Fibroblast of gingiva (primary cell): ENCODE data around the gene HMGXB4.

Experiments
- DNase-seq: peaks from one replicate; pipeline ENCODE4 v3.0.0-alpha.2; 2011; ENCODE audit warnings: low read depth

HMGXB4 gene

GRCh38 chr22:35258191-35258988, 1.1 kb downstream of the HMGXB4 start:
- DNase-seq = no peak

- no peak for DNase-seq
Measured at GRCh38 chr22:35264986-35265385, 7.7 kb downstream of the HMGXB4 start.

- no peak for DNase-seq
Measured at GRCh38 chr22:35266277-35266676, 9.0 kb downstream of the HMGXB4 start.

- DNase-seq = no peak
Measured at GRCh38 chr22:35269630-35270029, 12.3 kb downstream of the HMGXB4 start.

GRCh38 chr22:35274154-35274871, 17.0 kb downstream of the HMGXB4 start:
- no peak for DNase-seq

GRCh38 chr22:35275580-35275979, 18.3 kb downstream of the HMGXB4 start:
- DNase-seq = no peak

DNA sequence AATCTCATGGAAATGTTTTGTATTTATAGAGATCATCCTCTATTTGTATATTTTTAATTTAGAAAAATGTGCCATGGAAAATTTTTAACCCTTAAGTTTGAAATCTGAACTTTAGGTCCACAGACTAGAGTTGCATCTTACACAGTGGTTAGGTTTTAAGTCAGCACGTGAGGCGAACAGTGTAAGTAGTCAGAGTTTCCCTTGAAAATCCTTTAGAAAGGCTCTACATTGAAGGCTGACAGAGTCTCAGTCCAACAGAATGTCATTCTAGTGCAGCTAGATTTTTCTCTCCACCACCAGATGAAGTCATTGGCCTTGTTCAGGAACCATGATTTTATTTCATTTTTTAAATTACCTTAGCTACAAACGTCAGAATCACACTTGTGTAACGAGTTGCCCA, 18.7 kb downstream of the HMGXB4 start:
- no peak for DNase-seq

- no peak for DNase-seq
Measured at GRCh38 chr22:35288116-35288515, 30.8 kb downstream of the HMGXB4 start.

DNA sequence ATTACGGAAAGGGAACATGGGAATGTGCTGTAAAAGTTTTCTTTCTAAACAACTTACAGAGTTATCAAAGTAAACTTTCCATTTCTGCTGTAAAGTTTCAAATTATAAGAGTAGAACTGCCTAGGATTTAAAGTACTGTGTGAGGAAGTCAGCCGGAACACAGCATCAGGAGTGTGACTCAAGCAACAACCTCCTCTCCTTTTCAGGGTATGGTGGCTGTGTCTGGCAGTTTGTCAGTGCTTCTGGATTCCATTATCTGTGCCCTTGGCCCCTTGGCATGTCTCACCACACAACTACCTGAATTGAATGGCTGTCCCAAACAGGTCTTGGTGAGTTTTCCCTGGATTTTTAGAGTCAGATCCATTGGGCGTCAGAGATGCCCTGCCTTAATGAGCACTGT, 35.5 kb downstream of the HMGXB4 start:
- no peak for DNase-seq

DNA sequence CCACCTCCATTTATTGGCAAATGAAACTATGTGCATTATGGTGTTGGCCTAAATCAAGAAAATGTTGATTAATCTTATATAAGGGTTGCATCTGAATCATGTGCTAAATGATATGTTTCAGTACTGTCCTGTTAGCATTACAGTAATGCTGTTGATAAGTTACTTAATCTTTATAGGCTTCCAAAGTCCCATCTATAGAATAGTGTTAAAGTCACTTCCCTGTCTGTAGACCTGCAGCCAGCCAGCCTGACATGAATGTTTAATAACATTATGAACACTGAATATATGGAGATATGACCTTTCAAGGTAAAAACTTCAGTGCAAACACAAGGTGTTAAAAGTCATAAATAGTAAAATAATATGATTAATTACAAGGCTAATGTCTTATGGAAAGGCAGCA, 38.8 kb downstream of the HMGXB4 start:
- no peak for DNase-seq

- DNase-seq = peak; percentile 16
Measured at GRCh38 chr22:35299217-35299672, 42.0 kb downstream of the HMGXB4 start.

GRCh38 chr22:35299673-35300499, 42.6 kb downstream of the HMGXB4 start, which contains the start of gene TOM1:
Gene TOM1 (plus strand): TSS chr22:35299894. CDS start chr22:35299929, 35 bp downstream.
- peak; percentile 99 for DNase-seq

GRCh38 chr22:35301372-35301874, 44.1 kb downstream of the HMGXB4 start:
- peak; percentile 99 for DNase-seq

DNA sequence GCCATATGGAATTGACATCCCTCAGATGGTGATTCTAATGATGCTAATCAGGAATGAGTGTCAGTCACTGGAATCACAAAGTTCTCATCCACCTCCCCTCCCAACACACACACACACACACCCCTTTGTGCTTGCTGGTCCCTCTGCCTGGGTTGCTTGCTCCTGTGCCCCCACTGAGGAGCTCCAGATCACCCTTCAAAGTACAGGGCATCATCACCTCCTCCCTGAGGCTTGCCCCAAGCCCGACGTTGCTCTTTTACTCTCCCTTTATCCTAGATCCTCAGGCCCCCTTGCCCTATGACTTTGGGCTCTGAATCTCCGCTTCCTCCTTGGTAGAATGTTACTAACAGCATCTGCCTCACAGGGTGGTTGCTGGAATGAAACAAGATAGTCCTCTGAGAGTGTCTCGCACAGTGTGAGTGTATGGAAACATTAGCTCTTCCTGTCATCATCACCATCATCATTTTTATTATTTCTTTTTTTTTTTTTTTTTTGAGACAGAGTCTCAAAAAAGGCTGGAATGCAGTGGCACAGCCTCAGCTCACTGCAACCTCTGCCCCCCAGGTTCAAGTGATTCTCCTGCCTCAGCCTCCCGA, 45.8 kb downstream of the HMGXB4 start:
- DNase-seq = peak; percentile 45

DNA sequence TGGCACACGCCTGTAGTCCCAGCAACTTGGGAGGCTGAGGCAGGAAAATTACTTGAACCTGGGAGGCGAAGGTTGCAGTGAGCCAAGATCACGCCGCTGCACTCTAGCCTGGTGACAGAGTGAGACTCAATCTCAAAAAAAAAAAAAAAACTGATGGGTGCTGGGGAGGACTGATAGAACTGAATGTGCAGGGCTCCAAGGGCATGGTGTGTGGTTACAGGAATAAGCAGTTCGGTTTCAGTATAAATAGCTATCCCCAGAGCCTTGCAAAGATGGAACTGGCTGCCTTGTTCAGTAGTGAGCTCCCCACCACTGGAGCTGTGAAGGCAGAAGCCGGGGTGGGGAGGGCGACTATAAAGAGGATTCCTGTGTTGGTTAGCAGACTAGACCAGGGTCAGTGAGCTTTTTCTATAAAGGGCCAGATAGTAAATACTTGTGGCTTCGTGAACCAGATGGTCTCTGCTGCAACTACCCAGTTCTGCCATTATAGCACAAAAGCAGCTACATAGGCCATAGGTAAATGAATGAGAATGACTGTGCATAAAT, 48.3 kb downstream of the HMGXB4 start:
- DNase-seq = no peak

DNA sequence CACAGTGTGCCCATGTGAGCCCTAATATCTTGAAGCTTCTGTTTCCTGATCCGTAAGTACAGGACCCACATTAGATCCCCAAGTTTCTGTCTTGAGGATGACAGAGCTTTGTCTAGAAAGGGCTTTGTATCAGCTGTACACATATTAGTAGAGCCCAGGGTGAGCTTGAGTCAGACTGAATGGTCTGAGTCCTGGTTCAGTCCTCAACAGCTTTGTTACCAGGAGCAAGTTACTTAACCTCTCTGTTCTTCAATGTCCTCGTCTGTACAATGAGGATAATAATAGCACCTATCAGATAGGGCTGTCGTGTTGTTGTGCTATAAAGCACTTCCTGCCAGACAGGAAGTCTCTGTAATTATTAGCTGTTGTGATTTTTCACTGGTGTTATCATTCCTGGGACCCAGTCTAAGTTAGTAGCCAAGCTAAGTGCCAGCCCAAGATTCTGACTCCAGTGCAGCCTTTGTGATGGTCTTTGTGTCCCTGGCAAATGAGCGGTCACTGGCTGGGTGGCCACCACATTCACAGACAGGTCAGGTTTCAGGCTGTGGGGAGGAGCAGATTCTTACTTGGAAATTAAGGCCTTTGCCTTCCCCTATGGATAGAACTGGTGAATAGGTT, 49.2 kb downstream of the HMGXB4 start:
- DNase-seq = no peak

DNA sequence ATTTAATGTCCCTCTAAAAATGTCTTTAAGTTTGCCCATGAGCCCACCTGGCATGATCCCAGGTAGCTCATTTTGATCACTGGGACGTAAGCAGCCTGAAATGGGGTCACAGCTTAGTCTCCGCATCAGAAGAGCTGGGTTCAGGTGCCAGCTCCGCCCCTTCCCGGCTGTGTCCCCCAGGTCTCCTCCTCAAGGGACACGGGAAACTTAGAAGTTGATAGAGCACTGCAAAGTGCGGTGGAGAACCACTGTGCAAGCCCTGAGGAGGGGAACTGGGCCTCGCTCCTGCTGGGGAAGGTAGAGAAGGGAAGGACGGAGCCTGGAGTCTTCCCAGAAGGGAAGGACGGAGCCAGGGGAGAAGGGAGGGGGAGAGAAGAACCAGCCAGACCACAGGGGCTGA, 50.1 kb downstream of the HMGXB4 start:
- no peak for DNase-seq

DNA sequence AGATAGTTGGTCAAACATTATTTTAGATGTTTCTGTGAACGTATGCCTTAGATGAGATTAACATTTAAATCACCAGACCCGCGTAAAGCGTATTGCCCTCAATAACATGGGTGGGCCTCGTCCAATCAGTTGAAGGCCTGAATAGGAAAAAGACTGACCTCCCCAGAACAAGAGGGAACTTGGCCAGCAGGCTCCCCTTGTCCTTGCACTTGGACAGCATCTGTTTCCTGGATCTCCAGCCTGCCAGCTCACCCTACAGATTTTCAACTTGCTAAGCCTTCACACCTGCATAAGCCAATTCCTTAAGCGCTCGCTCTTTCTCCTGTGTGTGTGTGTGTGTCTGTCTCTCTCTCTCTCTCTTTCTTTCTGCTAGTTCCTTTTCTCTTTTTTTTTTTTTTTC, 50.6 kb downstream of the HMGXB4 start:
- no peak for DNase-seq

DNA sequence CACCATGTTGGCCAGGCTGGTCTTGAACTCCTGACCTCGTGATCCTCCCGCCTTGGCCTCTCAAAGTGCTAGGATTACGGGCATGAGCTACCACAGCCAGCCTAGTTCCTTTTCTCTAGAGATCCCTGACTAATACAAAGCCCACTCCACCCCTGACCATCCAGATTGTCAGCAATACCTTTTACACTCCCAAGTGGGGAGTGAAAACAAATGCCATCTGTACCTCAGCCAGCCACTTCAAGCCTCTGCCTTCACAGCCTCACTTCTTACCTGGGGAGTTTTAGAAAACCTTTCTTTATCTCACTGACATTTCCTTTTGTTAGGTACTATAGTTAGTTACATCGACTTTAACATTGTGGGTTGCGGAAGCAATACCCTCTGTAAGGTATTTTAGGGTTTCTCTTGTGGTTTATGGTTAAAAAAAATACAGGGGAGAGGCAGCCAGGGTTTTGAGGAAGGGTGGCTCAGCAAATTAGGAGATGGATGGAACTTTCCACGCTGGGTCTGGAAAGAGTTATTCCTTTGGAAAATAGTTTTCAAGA, 51.3 kb downstream of the HMGXB4 start:
- DNase-seq = no peak
